K562 (cell line): ENCODE data around the gene ZSWIM8. TPM values are rescaled to one million over a fixed set of nuclear protein-coding genes. Genes with fewer than 3 reads are reported as not detected.

ENCODE experiments used
- ATAC-seq: fragments of 200-7000 bp; cut with Tn5 transposase; 3 replicates; pipeline ENCODE4 v1.9.1; 2020; ENCODE audit warnings: moderate library complexity
- BruUV-seq: library from RNA; stranded (reverse); fragments of 400-500 nt; replicated peaks from 2 replicates; lab custom pipeline; 2021; lab: Mats Ljungman, UMichigan
- CTCF ChIA-PET: fragments of 300-600 bp; formaldehyde crosslinking; extraction: SDS; loops from one replicate; lab custom pipeline; 2021; ENCODE audit warnings: low intra/inter-chr PET ratio; lab: Yijun Ruan, JAX
- POLR2A ChIA-PET: fragments of 300-600, 350-650 bp; sonication (Branson Sonifier 250); formaldehyde crosslinking; extraction: SDS; loops from one replicate; lab custom pipeline; 2021; ENCODE audit warnings: antibody characterized with exemption, inconsistent platforms; lab: Yijun Ruan, JAX
- DNase-seq, 4 experiments: peaks; one replicate each; pipeline versions ENCODE4 v3.0.0 to v3.0.0-alpha.2; 2011 to 2018; ENCODE audit warnings: low spot score in 3 of 4, mixed read lengths in 3 of 4; ENCODE audit errors: extremely low read depth in 1 of 4
- FAIRE-seq: peaks from 2 replicates; lab custom pipeline; 2011; peaks lifted over from hg19 to GRCh38; lab: Jason Lieb, UNC
- H2AFZ ChIP-seq: 2 replicates; pipeline ENCODE4 v1.6.0; 2011; ENCODE audit warnings: low read depth, low read length, control low read depth, inconsistent platforms
- H3K27ac ChIP-seq: fragments of 200-600 bp; 3 replicates; pipeline ENCODE4 v1.8.0; 2011; ENCODE audit warnings: low read depth, mild to moderate bottlenecking, control low read depth, inconsistent platforms, low read length, moderate library complexity, mixed read lengths; ENCODE audit errors: extremely low read depth
- H3K27me3 ChIP-seq, 2 experiments: fragments of 300-600 bp in 1 of 2; 2 replicates in 1 of 2; 3 replicates in 1 of 2; pipeline versions ENCODE4 v1.6.0 to v1.8.0; 2011; ENCODE audit warnings: inconsistent platforms in 2 of 2, low read length in 2 of 2, mild to moderate bottlenecking in 1 of 2, mixed read lengths in 1 of 2, moderate library complexity in 1 of 2; ENCODE audit not compliant: control insufficient read depth in 2 of 2, insufficient read depth in 2 of 2
- H3K36me3 ChIP-seq: fragments of 300-600 bp; 3 replicates; pipeline ENCODE4 v1.8.0; 2011; ENCODE audit warnings: mild to moderate bottlenecking, low read length, inconsistent platforms; ENCODE audit not compliant: control insufficient read depth, insufficient read depth
- H3K4me1 ChIP-seq, 2 experiments: fragments of 200-600 bp in 1 of 2; replicated peaks in 1 of 2; 2 replicates in 1 of 2; 3 replicates in 1 of 2; pipeline versions ENCODE4 v1.5.1 to v1.8.0; 2011; ENCODE audit warnings: inconsistent platforms in 2 of 2, low read length in 2 of 2, mild to moderate bottlenecking in 1 of 2, mixed read lengths in 1 of 2, moderate library complexity in 1 of 2; ENCODE audit not compliant: control insufficient read depth in 2 of 2, insufficient read depth in 2 of 2
- H3K4me2 ChIP-seq: 2 replicates; pipeline ENCODE4 v1.6.1; 2011; ENCODE audit warnings: low read length, control low read depth, inconsistent platforms, mixed read lengths; ENCODE audit not compliant: insufficient read depth
- H3K4me3 ChIP-seq: fragments of 200-600 bp; sonication (generic), shearing (Covaris generic); 2 replicates; pipeline ENCODE4 v1.5.1; 2016; ENCODE audit warnings: control low read depth, inconsistent platforms
- H3K79me2 ChIP-seq: fragments of 200-600 bp; 3 replicates; pipeline ENCODE4 v1.8.0; 2011; ENCODE audit warnings: low read length, inconsistent platforms; ENCODE audit not compliant: control insufficient read depth, insufficient read depth
- H3K9ac ChIP-seq, 2 experiments: 2 replicates each; pipeline versions ENCODE4 v1.6.0 to v1.6.1; 2011; ENCODE audit warnings: low read depth in 2 of 2, low read length in 2 of 2, control low read depth in 1 of 2, inconsistent platforms in 1 of 2, mild to moderate bottlenecking in 1 of 2, mixed read lengths in 1 of 2; ENCODE audit not compliant: insufficient read depth in 1 of 2
- H3K9me1 ChIP-seq: one replicate; pipeline ENCODE4 v1.6.0; 2011; ENCODE audit warnings: inconsistent platforms, mild to moderate bottlenecking, low read length, moderate library complexity; ENCODE audit not compliant: control insufficient read depth, insufficient read depth
- H3K9me3 ChIP-seq: replicated peaks from 2 replicates; pipeline ENCODE4 v1.5.1; 2011; ENCODE audit warnings: low read depth, low read length, inconsistent platforms; ENCODE audit not compliant: control insufficient read depth, insufficient read depth
- H4K20me1 ChIP-seq: replicated peaks from 2 replicates; pipeline ENCODE4 v1.6.1; 2011; ENCODE audit warnings: low read length, inconsistent platforms, mixed read lengths; ENCODE audit not compliant: control insufficient read depth, insufficient read depth
- ARID2 ChIP-seq: fragments of 450-650 bp; IDR thresholded peaks from 2 replicates; pipeline ENCODE4 v1.6.1; 2017; ENCODE audit warnings: antibody characterized with exemption, mild to moderate bottlenecking
- DACH1 ChIP-seq: fragments of 450-650 bp; IDR thresholded peaks from 2 replicates; pipeline ENCODE4 v1.6.1; 2018; ENCODE audit not compliant: partially characterized antibody
- DPF2 ChIP-seq: fragments of 450-650 bp; IDR thresholded peaks from 2 replicates; pipeline ENCODE4 v1.6.1; 2016
- ETV1 ChIP-seq: fragments of 450-650 bp; conservative IDR thresholded peaks from 2 replicates; pipeline ENCODE4 v1.6.1; 2016; ENCODE audit warnings: missing genetic modification characterization, control low read depth, low read depth, missing compliant biosample characterization
- KAT7 ChIP-seq: sonication (generic); formaldehyde crosslinking; IDR thresholded peaks from 2 replicates; pipeline ENCODE4 v1.8.0; 2022; ENCODE audit warnings: missing genetic modification reagents, mild to moderate bottlenecking, borderline replicate concordance
- KLF10 ChIP-seq: fragments of 250-450 bp; sonication (Bioruptor Pico); IDR thresholded peaks from 2 replicates; pipeline ENCODE4 v1.6.1; 2021; ENCODE audit warnings: matching md5 sums
- RBM15 ChIP-seq: fragments of 200-400 bp; formaldehyde crosslinking; IDR thresholded peaks from 2 replicates; pipeline ENCODE4 v1.6.1; 2018; ENCODE audit warnings: mild to moderate bottlenecking, low read length, moderate library complexity; ENCODE audit not compliant: insufficient read depth
- SAFB2 ChIP-seq: fragments of 200-400 bp; formaldehyde crosslinking; IDR thresholded peaks from 2 replicates; pipeline ENCODE4 v1.6.1; 2018; ENCODE audit warnings: borderline replicate concordance, low read length, low read depth, moderate library complexity; ENCODE audit not compliant: severe bottlenecking
- SIX5 ChIP-seq, 2 experiments: IDR thresholded peaks; 2 replicates each; pipeline ENCODE4 v1.6.1; 2011; ENCODE audit warnings: low read length in 2 of 2, borderline replicate concordance in 1 of 2, low read depth in 1 of 2, mild to moderate bottlenecking in 1 of 2, moderate library complexity in 1 of 2; ENCODE audit not compliant: insufficient read depth in 1 of 2
- TAL1 ChIP-seq: fragments of 450-650 bp; IDR thresholded peaks from 2 replicates; pipeline ENCODE4 v1.6.1; 2016; ENCODE audit warnings: mild to moderate bottlenecking
- TBP ChIP-seq: optimal IDR thresholded peaks from 2 replicates; pipeline ENCODE3; 2011; ENCODE audit warnings: low read depth, low read length, improper control_type of control experiment
- ZBTB1 ChIP-seq: sonication (generic); formaldehyde crosslinking; IDR thresholded peaks from 2 replicates; pipeline ENCODE4 v1.8.1; 2023; ENCODE audit warnings: missing genetic modification reagents, low read depth, mild to moderate bottlenecking, borderline replicate concordance
- ZKSCAN1 ChIP-seq: fragments of 150-350 bp; IDR thresholded peaks from 2 replicates; pipeline ENCODE4 v1.6.1; 2016; ENCODE audit warnings: low read depth, low read length
- ZNF253 ChIP-seq: fragments of 250-450 bp; sonication (Bioruptor Pico); conservative IDR thresholded peaks from 2 replicates; pipeline ENCODE4 v1.6.1; 2021; ENCODE audit warnings: mild to moderate bottlenecking
- ZNF282 ChIP-seq: sonication (generic); formaldehyde crosslinking; IDR thresholded peaks from 2 replicates; pipeline ENCODE4 v1.8.1; 2023; ENCODE audit warnings: missing genetic modification reagents
- WGBS: fragments of 100-300 bp; shearing (Covaris generic); methylation state at CpG from one replicate; pipeline ENCODE4 v1.1.6; 2016; ENCODE audit warnings: low coverage, mixed read lengths; ENCODE audit not compliant: insufficient coverage; ENCODE audit errors: missing lambda C conversion rate; 5-methylcytosine and 5-hydroxymethylcytosine counted together
- in situ Hi-C: fragments of 300-500 bp; cut with MboI; formaldehyde crosslinking; loops from 4 replicates; pipeline ENCODE4 v1.15.0; 2018; ENCODE audit warnings: inconsistent platforms, mixed read lengths
- intact Hi-C: fragments of 100-400 bp; cut with micrococcal nuclease; formaldehyde crosslinking; loops from 2 replicates; pipeline ENCODE4 v1.14.2; 2022
- polyA plus RNA-seq, 8 experiments: library from polyadenylated mRNA; depleted of rRNA in 4 of 8; stranded (reverse) in 5 of 8; unstranded in 3 of 8; fragments of >200 nt; fragmentation: Nextera tagmentation in 2 of 8; fragmentation: Illumina TruSeq in 1 of 8; extraction: Ambion mirVana in 2 of 8; extraction: Trizol in 1 of 8; gene quantifications; 2 replicates each; pipeline versions ENCODE4 v1.2.1 to v1.2.3, GENCODE V29; 2011 to 2014; ENCODE audit warnings: inconsistent platforms in 1 of 8, missing spikeins in 1 of 8
- total RNA-seq, 7 experiments: library from RNA; depleted of rRNA in 6 of 7; stranded (reverse); fragments of >200 nt in 6 of 7; fragmentation: Illumina TruSeq in 2 of 7; extraction: Trizol in 2 of 7; gene quantifications; 2 replicates each; pipeline versions ENCODE4 v1.2.1 to v1.2.3, GENCODE V29; 2011 to 2021; ENCODE audit warnings: low replicate concordance in 1 of 7
- TF ChIP-seq, protein P1 (sequence below), 2 experiments: fragments of 250-450 bp in 1 of 2; fragments of 450-650 bp in 1 of 2; sonication (Bioruptor Pico) in 1 of 2; IDR thresholded peaks; 2 replicates each; pipeline versions ENCODE4 v1.6.1 to v1.8.0; 2016 to 2021; ENCODE audit warnings: mild to moderate bottlenecking in 2 of 2, moderate library complexity in 2 of 2, missing compliant biosample characterization in 1 of 2, missing genetic modification characterization in 1 of 2
- TF ChIP-seq, protein P2 (sequence below): sonication (generic); formaldehyde crosslinking; IDR thresholded peaks from 2 replicates; pipeline ENCODE4 v1.8.1; 2023; ENCODE audit warnings: mild to moderate bottlenecking, missing genetic modification reagents

The ZSWIM8 gene
- total and polyA plus RNA-seq, 9 of the 15 experiments (the other 6 are each of a cell fraction or from before 2014, with no cell fraction given) = 5.6 to 47.8 (median 26.7) TPM

DNA sequence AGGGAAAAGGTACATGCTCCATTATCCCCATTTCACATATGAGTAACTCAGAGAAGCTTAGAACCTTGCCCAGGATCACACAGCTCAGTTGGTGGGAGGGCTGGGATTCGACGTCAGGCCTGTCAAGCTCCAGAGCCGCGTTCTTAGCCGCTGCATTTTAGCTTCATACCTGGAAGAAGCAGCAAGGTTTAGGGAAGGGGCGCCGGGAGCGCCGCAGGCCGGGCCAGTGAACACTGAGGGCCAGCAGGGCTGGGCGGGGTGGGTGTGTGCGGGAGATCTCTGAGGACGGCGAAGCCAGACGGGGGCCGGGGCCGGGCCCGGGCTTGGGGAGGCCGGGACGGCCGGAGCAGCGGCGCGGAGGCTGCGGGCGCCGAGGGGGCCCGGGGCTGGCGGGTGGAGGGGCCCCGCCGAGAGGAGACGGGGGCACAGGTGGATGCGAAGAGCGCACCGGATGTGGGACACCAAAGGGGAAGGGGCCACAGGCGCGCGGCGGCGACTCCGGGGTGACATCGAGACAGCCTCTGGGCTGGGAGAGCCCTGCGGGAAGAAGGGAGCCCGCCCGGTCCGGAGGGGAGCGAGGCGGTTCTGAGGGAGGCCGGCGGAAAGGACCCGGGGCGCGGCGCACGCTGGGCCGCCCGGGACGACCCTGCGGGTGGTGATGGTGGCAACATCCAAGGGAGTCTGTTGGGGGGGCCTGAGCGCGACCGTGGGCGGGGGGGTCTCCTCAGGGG lies 25.5 kb downstream of the ZSWIM8 start:
- Histone ChIP-seq H3K4me3 (peak overlapping the region; percentile 85), H4K20me1 (0 out of 2 replicates have a peak, but pooled peaks cover 5% of the 10 kb centered on the region), H3K36me3 (peaks cover 57% of the 10 kb centered on the region), H2AFZ (peak overlapping the region; percentile 94), H3K9ac (peak overlapping the region; percentile 82 to 99), H3K79me2 (peaks cover 13% of the 10 kb centered on the region), H3K9me3 (no peaks in the 10 kb centered on the region), H3K4me1 (peaks cover 30 to 48% of the 10 kb centered on the region in 2 experiments), H3K9me1 (no peaks in the 10 kb centered on the region), H3K4me2 (peak overlapping the region; percentile 80), H3K27me3 (no peaks in the 10 kb centered on the region), H3K27ac (peak overlapping the region; percentile 85)
- ChIA-PET POLR2A (interaction anchor here (0.7 to 3.0 kb wide), 5 partner anchors 8 to 69 kb away, joined by 3 to 50 read pairs (median 3); no protein-coding TSS in a partner anchor), CTCF (no interaction called here)
- 0% methylated on average over 53 of the region's 63 CpGs for WGBS
- FAIRE-seq (peak; percentile 26), DNase-seq (peak; percentile 65 to 87 (median 70)), ATAC-seq (peak; percentile 57)
- in situ Hi-C loops = no loop called here
- BruUV-seq = no TSS peak
- intact Hi-C loops = loop anchor here (2.0 kb wide), 2 partner anchors 24 to 68 kb away; no protein-coding TSS in a partner anchor
- no peak for TF ChIP-seq SIX5 (IDR thresholded peaks at IDR 0.05; ENCODE audit: borderline replicate concordance in 1 of 2, insufficient read depth in 1 of 2, low read depth in 1 of 2, low read length in 2 of 2)
- TF ChIP-seq, protein P1, sequence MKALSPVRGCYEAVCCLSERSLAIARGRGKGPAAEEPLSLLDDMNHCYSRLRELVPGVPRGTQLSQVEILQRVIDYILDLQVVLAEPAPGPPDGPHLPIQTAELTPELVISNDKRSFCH (CRISPR knock-in tag; IDR thresholded peaks at IDR 0.05) = no peak
- TF ChIP-seq, protein P1 (tag; IDR thresholded peaks at IDR 0.05) = no peak
- 0 out of 2 replicates have a peak, but pooled peaks have one; percentile 41 for TF ChIP-seq ZBTB1 (CRISPR knock-in tag)
- no peak for TF ChIP-seq ZNF282 (CRISPR knock-in tag)
- no peak for TF ChIP-seq KLF10
- TF ChIP-seq DACH1 = no peak
- TF ChIP-seq SAFB2 = no peak
- no peak for TF ChIP-seq RBM15
- peak; percentile 22; the same call in 1 of the 2 replicates for TF ChIP-seq ETV1
- TF ChIP-seq ARID2 = no peak
- no peak for TF ChIP-seq DPF2
- TF ChIP-seq ZNF253 (CRISPR knock-in tag) = no peak
- TF ChIP-seq, protein P2, sequence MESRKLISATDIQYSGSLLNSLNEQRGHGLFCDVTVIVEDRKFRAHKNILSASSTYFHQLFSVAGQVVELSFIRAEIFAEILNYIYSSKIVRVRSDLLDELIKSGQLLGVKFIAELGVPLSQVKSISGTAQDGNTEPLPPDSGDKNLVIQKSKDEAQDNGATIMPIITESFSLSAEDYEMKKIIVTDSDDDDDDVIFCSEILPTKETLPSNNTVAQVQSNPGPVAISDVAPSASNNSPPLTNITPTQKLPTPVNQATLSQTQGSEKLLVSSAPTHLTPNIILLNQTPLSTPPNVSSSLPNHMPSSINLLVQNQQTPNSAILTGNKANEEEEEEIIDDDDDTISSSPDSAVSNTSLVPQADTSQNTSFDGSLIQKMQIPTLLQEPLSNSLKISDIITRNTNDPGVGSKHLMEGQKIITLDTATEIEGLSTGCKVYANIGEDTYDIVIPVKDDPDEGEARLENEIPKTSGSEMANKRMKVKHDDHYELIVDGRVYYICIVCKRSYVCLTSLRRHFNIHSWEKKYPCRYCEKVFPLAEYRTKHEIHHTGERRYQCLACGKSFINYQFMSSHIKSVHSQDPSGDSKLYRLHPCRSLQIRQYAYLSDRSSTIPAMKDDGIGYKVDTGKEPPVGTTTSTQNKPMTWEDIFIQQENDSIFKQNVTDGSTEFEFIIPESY (CRISPR knock-in tag) = no peak
- no peak for TF ChIP-seq TAL1
- 0 out of 2 replicates have a peak, but pooled peaks have one; percentile 41 for TF ChIP-seq KAT7 (CRISPR knock-in tag)
- TF ChIP-seq TBP = no peak
- 0 out of 2 replicates have a peak, but pooled peaks have one; percentile 6 for TF ChIP-seq ZKSCAN1
